ENCODE results near the gene CEP83. TPM values are rescaled to one million over a fixed set of nuclear protein-coding genes. Genes with fewer than 3 reads are reported as not detected.
"Not testable (repeated sequence)": the region's sequence is repeated elsewhere in the genome, so short reads cannot be mapped to it uniquely, and the experiment has no call there.

Gene CEP83
- total RNA-seq, 1 experiment from 2014 or later = 26.2 TPM

- Mint-ChIP-seq H3K36me3 (peaks cover 66% of the 10 kb centered on the region), H3K27me3 (ENCODE audit: low read depth) (no peaks in the 10 kb centered on the region; the same call in none of the 2 replicates), H3K9me3 (peaks cover 56% of the 10 kb centered on the region), H3K27ac (no peak overlapping the region), H3K4me1 (no peaks in the 10 kb centered on the region), H3K4me3 (no peak overlapping the region)
- POLR2A ChIA-PET = no interaction called here
- TF ChIP-seq NFATC4 (CRISPR knock-in tag; IDR thresholded peaks at IDR 0.05) = no peak
- TF ChIP-seq ZBTB43 (CRISPR knock-in tag; IDR thresholded peaks at IDR 0.05) = no peak
- TF ChIP-seq JUN (CRISPR knock-in tag; IDR thresholded peaks at IDR 0.05) = no peak
- no peak for TF ChIP-seq ZBTB21 (CRISPR knock-in tag; IDR thresholded peaks at IDR 0.05; ENCODE audit: borderline replicate concordance)
- TF ChIP-seq ZNF512 (CRISPR knock-in tag; IDR thresholded peaks at IDR 0.05; ENCODE audit: borderline replicate concordance) = no peak
- no peak for TF ChIP-seq SOX15 (CRISPR knock-in tag; IDR thresholded peaks at IDR 0.05)
- TF ChIP-seq FOXP1 (CRISPR knock-in tag; IDR thresholded peaks at IDR 0.05; ENCODE audit: borderline replicate concordance) = no peak
- TF ChIP-seq NR2C2 (CRISPR knock-in tag; IDR thresholded peaks at IDR 0.05) = no peak
- no peak for TF ChIP-seq SMAD4 (CRISPR knock-in tag; IDR thresholded peaks at IDR 0.05)
- TF ChIP-seq, protein P1, sequence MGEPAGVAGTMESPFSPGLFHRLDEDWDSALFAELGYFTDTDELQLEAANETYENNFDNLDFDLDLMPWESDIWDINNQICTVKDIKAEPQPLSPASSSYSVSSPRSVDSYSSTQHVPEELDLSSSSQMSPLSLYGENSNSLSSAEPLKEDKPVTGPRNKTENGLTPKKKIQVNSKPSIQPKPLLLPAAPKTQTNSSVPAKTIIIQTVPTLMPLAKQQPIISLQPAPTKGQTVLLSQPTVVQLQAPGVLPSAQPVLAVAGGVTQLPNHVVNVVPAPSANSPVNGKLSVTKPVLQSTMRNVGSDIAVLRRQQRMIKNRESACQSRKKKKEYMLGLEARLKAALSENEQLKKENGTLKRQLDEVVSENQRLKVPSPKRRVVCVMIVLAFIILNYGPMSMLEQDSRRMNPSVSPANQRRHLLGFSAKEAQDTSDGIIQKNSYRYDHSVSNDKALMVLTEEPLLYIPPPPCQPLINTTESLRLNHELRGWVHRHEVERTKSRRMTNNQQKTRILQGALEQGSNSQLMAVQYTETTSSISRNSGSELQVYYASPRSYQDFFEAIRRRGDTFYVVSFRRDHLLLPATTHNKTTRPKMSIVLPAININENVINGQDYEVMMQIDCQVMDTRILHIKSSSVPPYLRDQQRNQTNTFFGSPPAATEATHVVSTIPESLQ (CRISPR knock-in tag; IDR thresholded peaks at IDR 0.05) = no peak
- no peak for TF ChIP-seq FOXJ3 (CRISPR knock-in tag; IDR thresholded peaks at IDR 0.05; ENCODE audit: borderline replicate concordance)
- TF ChIP-seq, protein P2, sequence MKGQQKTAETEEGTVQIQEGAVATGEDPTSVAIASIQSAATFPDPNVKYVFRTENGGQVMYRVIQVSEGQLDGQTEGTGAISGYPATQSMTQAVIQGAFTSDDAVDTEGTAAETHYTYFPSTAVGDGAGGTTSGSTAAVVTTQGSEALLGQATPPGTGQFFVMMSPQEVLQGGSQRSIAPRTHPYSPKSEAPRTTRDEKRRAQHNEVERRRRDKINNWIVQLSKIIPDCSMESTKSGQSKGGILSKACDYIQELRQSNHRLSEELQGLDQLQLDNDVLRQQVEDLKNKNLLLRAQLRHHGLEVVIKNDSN (CRISPR knock-in tag; IDR thresholded peaks at IDR 0.05) = no peak
- no peak for TF ChIP-seq KAT7 (CRISPR knock-in tag; IDR thresholded peaks at IDR 0.05; ENCODE audit: borderline replicate concordance)
- no peak for TF ChIP-seq NR3C1 (CRISPR knock-in tag; conservative IDR thresholded peaks at IDR 0.05; ENCODE audit: low read depth)
- no peak for TF ChIP-seq ETV6 (CRISPR knock-in tag; IDR thresholded peaks at IDR 0.05)
- no peak for TF ChIP-seq ZNF671 (CRISPR knock-in tag; IDR thresholded peaks at IDR 0.05)
- TF ChIP-seq RELA (CRISPR knock-in tag; IDR thresholded peaks at IDR 0.05; ENCODE audit: borderline replicate concordance) = no peak
- TF ChIP-seq TP53 (CRISPR knock-in tag; IDR thresholded peaks at IDR 0.05) = no peak
- no peak for TF ChIP-seq PRRX2 (CRISPR knock-in tag; IDR thresholded peaks at IDR 0.05)
- DNase-seq (ENCODE audit: low spot score) (no peak), ATAC-seq (no peak)
- CTCF ChIA-PET = no interaction called here
These were observed 141.5 kb downstream of the CEP83 start for GRCh38 chr12:94318181-94318580.

GRCh38 chr12:94316600-94316999, 143.1 kb downstream of the CEP83 start:
- H3K4me1 Mint-ChIP-seq; POLR2A ChIA-PET; DNase-seq (ENCODE audit: low spot score); ATAC-seq; CTCF ChIA-PET; H3K4me3 Mint-ChIP-seq; H3K27ac Mint-ChIP-seq; H3K27me3 Mint-ChIP-seq (ENCODE audit: low read depth): not testable (repeated sequence)
- Mint-ChIP-seq H3K9me3 (peaks cover 54% of the 10 kb centered on the region), H3K36me3 (peaks cover 58% of the 10 kb centered on the region)

DNA sequence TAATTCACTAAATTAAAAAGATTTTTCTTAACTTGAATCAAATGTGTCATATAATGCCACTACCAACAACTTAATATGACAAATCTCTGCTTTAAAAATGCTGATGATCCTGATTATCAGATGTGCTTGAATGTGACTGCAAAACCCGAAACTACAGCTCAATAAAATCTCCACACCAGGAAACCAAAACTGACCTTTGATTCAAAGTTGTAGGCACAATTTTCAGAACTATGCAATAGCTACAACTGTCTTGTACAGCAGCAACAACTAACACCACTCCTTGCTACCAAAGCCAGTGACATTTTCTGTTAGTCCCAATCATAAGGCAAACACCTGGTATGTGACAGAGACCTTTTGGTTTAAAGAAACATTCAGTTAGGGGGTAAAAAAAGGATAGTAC, 147.3 kb downstream of the CEP83 start:
- no peak for ATAC-seq
- no peak overlapping the region for H3K4me3 Mint-ChIP-seq
- ChIA-PET POLR2A (interaction anchor here (0.5 kb wide), 1 partner anchor 8 kb away, joined by 3 read pairs; no protein-coding TSS in a partner anchor), CTCF (interaction anchor here (0.5 kb wide), 1 partner anchor 213 kb away, joined by 4 read pairs; no protein-coding TSS in a partner anchor)
- no peak for DNase-seq (ENCODE audit: low spot score)
- H3K27ac Mint-ChIP-seq = no peak overlapping the region
- peaks cover 12% of the 10 kb centered on the region for H3K9me3 Mint-ChIP-seq
- H3K4me1 Mint-ChIP-seq = no peaks in the 10 kb centered on the region
- no peaks in the 10 kb centered on the region for H3K27me3 Mint-ChIP-seq (ENCODE audit: low read depth)
- H3K36me3 Mint-ChIP-seq = peaks cover 39% of the 10 kb centered on the region
- no peak for TF ChIP-seq JAZF1 (CRISPR knock-in tag; IDR thresholded peaks at IDR 0.05)
- TF ChIP-seq SOX15 (CRISPR knock-in tag; IDR thresholded peaks at IDR 0.05) = no peak
- no peak for TF ChIP-seq TCF7 (CRISPR knock-in tag; IDR thresholded peaks at IDR 0.05; ENCODE audit: low read depth)
- TF ChIP-seq, protein P1 (CRISPR knock-in tag; IDR thresholded peaks at IDR 0.05) = no peak
- TF ChIP-seq ZBTB21 (CRISPR knock-in tag; IDR thresholded peaks at IDR 0.05; ENCODE audit: borderline replicate concordance) = no peak
- TF ChIP-seq, protein P3, sequence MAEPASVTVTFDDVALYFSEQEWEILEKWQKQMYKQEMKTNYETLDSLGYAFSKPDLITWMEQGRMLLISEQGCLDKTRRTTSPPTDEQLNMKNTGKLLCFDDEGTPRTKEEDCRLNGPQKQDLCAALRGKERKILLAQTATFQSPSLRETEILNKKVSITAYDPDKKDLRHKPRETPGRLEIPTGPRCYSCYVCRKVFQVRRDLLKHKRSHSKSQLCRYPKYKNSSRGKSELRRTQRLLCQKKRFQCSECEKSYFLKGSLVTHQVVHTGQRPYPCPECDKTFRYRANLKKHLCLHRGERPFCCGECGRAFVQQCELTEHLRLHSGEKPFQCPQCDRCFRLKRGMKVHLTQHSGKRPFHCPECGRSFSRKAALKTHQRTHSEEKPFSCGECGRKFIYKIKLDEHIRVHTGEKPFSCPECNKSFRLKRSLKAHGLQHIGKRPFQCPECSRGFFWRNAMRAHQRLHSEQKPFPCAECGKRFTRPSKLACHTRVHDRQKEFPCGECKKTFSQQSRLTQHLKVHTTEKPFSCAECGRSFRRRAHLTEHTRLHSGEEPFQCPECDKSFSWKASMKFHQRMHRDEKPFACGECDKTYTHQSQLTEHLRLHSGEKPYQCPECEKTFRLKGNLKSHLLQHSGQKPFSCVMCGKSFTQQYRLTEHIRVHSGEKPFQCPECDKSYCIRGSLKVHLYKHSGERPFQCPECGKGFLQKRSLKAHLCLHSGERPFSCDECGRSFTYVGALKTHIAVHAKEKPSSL (CRISPR knock-in tag; conservative IDR thresholded peaks at IDR 0.05) = no peak
- no peak for TF ChIP-seq SMAD3 (CRISPR knock-in tag; IDR thresholded peaks at IDR 0.05; ENCODE audit: borderline replicate concordance)
- TF ChIP-seq, protein P2 (CRISPR knock-in tag; IDR thresholded peaks at IDR 0.05) = no peak
